ENCODE measurements around the gene TMPRSS11D.

DNA sequence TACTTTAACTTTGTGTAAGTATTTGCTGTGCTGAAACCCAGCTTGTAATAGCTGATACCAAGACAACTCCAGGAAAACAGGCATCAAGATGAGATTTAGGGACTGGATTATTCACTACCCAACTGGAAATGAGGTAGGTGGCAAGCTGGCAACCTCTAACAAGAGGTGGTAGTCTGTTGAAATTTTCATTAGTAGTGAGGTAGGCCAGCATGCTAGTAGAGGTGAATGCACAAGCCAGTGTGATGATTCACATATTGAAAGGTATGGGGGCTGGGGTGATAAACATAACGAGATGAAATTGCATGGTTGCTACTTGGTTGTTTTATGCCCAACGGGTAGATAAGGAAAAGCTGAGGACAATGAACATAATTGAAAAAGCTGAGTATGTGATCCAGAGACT is 8.5 kb upstream of the TMPRSS11D start:
- TF ChIP-seq, protein P1, sequence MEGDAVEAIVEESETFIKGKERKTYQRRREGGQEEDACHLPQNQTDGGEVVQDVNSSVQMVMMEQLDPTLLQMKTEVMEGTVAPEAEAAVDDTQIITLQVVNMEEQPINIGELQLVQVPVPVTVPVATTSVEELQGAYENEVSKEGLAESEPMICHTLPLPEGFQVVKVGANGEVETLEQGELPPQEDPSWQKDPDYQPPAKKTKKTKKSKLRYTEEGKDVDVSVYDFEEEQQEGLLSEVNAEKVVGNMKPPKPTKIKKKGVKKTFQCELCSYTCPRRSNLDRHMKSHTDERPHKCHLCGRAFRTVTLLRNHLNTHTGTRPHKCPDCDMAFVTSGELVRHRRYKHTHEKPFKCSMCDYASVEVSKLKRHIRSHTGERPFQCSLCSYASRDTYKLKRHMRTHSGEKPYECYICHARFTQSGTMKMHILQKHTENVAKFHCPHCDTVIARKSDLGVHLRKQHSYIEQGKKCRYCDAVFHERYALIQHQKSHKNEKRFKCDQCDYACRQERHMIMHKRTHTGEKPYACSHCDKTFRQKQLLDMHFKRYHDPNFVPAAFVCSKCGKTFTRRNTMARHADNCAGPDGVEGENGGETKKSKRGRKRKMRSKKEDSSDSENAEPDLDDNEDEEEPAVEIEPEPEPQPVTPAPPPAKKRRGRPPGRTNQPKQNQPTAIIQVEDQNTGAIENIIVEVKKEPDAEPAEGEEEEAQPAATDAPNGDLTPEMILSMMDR (IDR thresholded peaks at IDR 0.05; ENCODE audit: insufficient read depth, low read depth, low read length) = no peak
- no peak for TF ChIP-seq EZH2 (IDR thresholded peaks at IDR 0.05; ENCODE audit: insufficient read depth, low read length)
